ENCODE measurements around the gene SIRT2. TPM values are rescaled to one million over a fixed set of nuclear protein-coding genes. Genes with fewer than 3 reads are reported as not detected.

Gene SIRT2
- total RNA-seq, 4 donors from 2014 or later = 108 to 154 (median 129) TPM

DNA sequence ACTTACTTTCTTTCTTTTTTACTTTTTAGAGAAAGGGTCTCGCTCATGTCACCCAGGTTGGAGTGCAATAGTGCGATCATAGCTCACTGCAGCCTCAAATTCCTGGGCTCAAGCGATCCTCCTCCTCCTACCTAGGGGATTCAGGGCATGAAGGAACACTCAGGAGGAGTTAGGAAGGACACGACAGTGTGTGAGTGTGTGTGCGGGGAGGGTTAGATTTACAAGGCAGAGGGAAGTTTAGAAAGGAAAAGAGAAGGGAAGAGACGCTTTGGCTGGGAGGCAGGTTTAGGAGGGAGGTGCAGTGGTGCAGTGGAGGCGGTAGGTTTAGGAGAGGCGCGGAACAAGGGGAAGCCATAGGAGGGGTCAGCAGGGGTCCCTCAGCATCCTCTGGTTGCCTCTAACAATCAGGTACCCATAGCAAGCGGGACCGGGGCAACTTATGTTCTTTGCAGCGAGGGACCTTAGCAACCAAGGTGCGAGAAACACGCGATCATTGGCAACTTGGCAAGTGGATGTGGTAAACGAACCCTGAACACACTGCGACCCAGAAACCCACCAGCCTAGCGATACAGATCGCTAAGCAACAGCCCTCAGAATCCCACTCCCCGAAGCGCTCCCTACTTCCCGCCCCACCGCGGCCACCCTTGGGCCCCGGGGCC is 501 bp downstream of the SIRT2 start:
- H3K36me3 ChIP-seq = peaks cover 0 to 2% (median 0%) of the 10 kb centered on the region in 3 donors
- 6% methylated on average over 23 to 24 of the region's 25 CpGs for WGBS, 2 donors
- peak overlapping the region; percentile 83 to 96 (median 89) for H3K27ac ChIP-seq

DNA sequence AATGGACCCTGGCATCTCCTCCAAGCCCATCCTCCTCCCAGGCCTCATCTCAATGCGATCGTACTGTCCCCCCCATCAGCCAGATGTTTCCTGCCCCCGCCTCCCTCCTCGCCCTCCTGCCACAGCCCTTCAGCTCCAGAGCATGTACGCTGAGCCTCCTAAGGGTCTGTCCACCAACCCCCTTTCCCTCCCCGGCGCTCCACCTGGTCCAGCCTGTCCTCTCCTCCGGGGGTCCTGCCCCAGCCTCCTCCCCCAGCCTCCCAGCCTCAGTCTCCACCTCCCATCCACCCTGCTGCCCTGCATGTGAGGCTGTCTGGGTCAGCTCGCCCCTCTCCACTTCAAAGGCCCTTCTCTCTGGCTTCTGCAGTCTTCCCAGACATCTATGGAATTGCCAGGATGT is 4.5 kb downstream of the SIRT2 start:
- DNase-seq (ENCODE audit: low spot score in 2 of 2) = no peak
- WGBS, 2 donors = 74 to 80% methylated on average over 9 of the region's 9 CpGs
- Histone ChIP-seq H3K27me3 (no peaks in the 10 kb centered on the region), H3K4me1 (peaks cover 0 to 42% (median 12%) of the 10 kb centered on the region in 4 donors), H3K9me3 (no peaks in the 10 kb centered on the region), H3K27ac (peak overlapping the region in 1 of 4 donors; percentile 34), H3K36me3 (peaks cover 0 to 42% (median 2%) of the 10 kb centered on the region in 3 donors), H3K4me3 (no peak overlapping the region)
- TF ChIP-seq EP300 (IDR thresholded peaks at IDR 0.05) (no peak), POLR2A (IDR thresholded peaks at IDR 0.05) (no peak), CTCF (IDR thresholded peaks at IDR 0.05) (no peak)

More for the DNA sequence above, 501 bp downstream of the SIRT2 start:
- DNase-seq (ENCODE audit: low spot score in 2 of 2) = peak in 1 of 2 donors; percentile 18
- Histone ChIP-seq H3K4me1 (peaks cover 0 to 49% (median 14%) of the 10 kb centered on the region in 4 donors), H3K27me3 (no peaks in the 10 kb centered on the region), H3K4me3 (peak overlapping the region; percentile 67 to 91 (median 76)), H3K9me3 (peaks cover 0 to 2% (median 0%) of the 10 kb centered on the region in 4 donors)
- TF ChIP-seq CTCF (IDR thresholded peaks at IDR 0.05) (no peak), EP300 (IDR thresholded peaks at IDR 0.05) (no peak), POLR2A (IDR thresholded peaks at IDR 0.05) (no peak)

- H3K4me1 ChIP-seq = peaks cover 0 to 37% (median 9%) of the 10 kb centered on the region in 4 donors
- no peaks in the 10 kb centered on the region for H3K9me3 ChIP-seq
- WGBS, 2 donors = 80 to 82% methylated on average over 9 to 14 of the region's 14 CpGs
- H3K27ac ChIP-seq = peak overlapping the region in 2 of 4 donors; percentile 8 to 11
- no peaks in the 10 kb centered on the region for H3K27me3 ChIP-seq
- TF ChIP-seq EP300 (IDR thresholded peaks at IDR 0.05) (no peak), CTCF (IDR thresholded peaks at IDR 0.05) (no peak), POLR2A (IDR thresholded peaks at IDR 0.05) (no peak)
- no peak for DNase-seq (ENCODE audit: low spot score in 2 of 2)
- peaks cover 0 to 58% (median 5%) of the 10 kb centered on the region in 3 donors for H3K36me3 ChIP-seq
- H3K4me3 ChIP-seq = no peak overlapping the region
Observed at GRCh38 chr19:38893341-38893771, 6.1 kb downstream of the SIRT2 start.

GRCh38 chr19:38892841-38893240 is 6.6 kb downstream of the SIRT2 start:
- no peak overlapping the region for H3K4me3 ChIP-seq
- H3K27ac ChIP-seq = peak overlapping the region in 1 of 4 donors; percentile 8
- WGBS, 2 donors = 85 to 88% methylated on average over 5 of the region's 5 CpGs
- H3K27me3 ChIP-seq = no peaks in the 10 kb centered on the region
- TF ChIP-seq EP300 (IDR thresholded peaks at IDR 0.05) (no peak), CTCF (IDR thresholded peaks at IDR 0.05) (no peak), POLR2A (IDR thresholded peaks at IDR 0.05) (no peak)
- H3K36me3 ChIP-seq = peaks cover 0 to 63% (median 5%) of the 10 kb centered on the region in 3 donors
- peaks cover 0 to 31% (median 5%) of the 10 kb centered on the region in 4 donors for H3K4me1 ChIP-seq
- DNase-seq (ENCODE audit: low spot score in 2 of 2) = no peak
- H3K9me3 ChIP-seq = no peaks in the 10 kb centered on the region

- Histone ChIP-seq H3K27me3 (no peaks in the 10 kb centered on the region), H3K9me3 (no peaks in the 10 kb centered on the region), H3K4me1 (peaks cover 0 to 21% (median 0%) of the 10 kb centered on the region in 4 donors), H3K27ac (peak overlapping the region in 2 of 4 donors; percentile 29 to 36), H3K4me3 (no peak overlapping the region), H3K36me3 (peaks cover 0 to 74% (median 5%) of the 10 kb centered on the region in 3 donors)
- 42 to 53% methylated on average over 6 of the region's 6 CpGs for WGBS, 2 donors
- TF ChIP-seq CTCF (IDR thresholded peaks at IDR 0.05) (no peak), EP300 (IDR thresholded peaks at IDR 0.05) (no peak), POLR2A (IDR thresholded peaks at IDR 0.05) (no peak)
- no peak for DNase-seq (ENCODE audit: low spot score in 2 of 2)
Observed at GRCh38 chr19:38891771-38892170, 7.6 kb downstream of the SIRT2 start.

Measured in tibial nerve (tissue), 4 donors.